Measurements from ENCODE around the gene ACAA1. TPM values are rescaled to one million over a fixed set of nuclear protein-coding genes. Genes with fewer than 3 reads are reported as not detected.

ACAA1 gene
- total and polyA plus RNA-seq, 9 of the 15 experiments (the other 6 are each of a cell fraction or from before 2014, with no cell fraction given): 4.0 to 88.9 (median 57.2) TPM

GRCh38 chr3:38100498-38100897 lies 36.4 kb downstream of the ACAA1 start:
- Histone ChIP-seq H3K27me3 (ENCODE audit: control insufficient read depth in 2 of 2, insufficient read depth in 2 of 2, low read length in 2 of 2) (peaks cover 47 to 56% of the 10 kb centered on the region in 2 experiments), H3K79me2 (ENCODE audit: control insufficient read depth, insufficient read depth, low read length) (no peaks in the 10 kb centered on the region), H3K27ac (ENCODE audit: extremely low read depth, low read depth, low read length) (no peak overlapping the region), H3K4me1 (replicated peaks in 1 of 2; ENCODE audit: control insufficient read depth in 2 of 2, insufficient read depth in 2 of 2, low read length in 2 of 2) (no peaks in the 10 kb centered on the region), H2AFZ (ENCODE audit: low read depth, low read length) (no peak overlapping the region), H3K4me3 (no peak overlapping the region), H3K36me3 (ENCODE audit: control insufficient read depth, insufficient read depth, low read length) (no peaks in the 10 kb centered on the region), H3K9ac (ENCODE audit: insufficient read depth in 1 of 2, low read depth in 2 of 2, low read length in 2 of 2) (no peak overlapping the region), H3K4me2 (ENCODE audit: insufficient read depth, low read length) (no peak overlapping the region), H4K20me1 (replicated peaks; ENCODE audit: control insufficient read depth, insufficient read depth, low read length) (no peaks in the 10 kb centered on the region), H3K9me3 (replicated peaks; ENCODE audit: control insufficient read depth, insufficient read depth, low read depth, low read length) (no peaks in the 10 kb centered on the region), H3K9me1 (ENCODE audit: control insufficient read depth, insufficient read depth, low read length) (no peaks in the 10 kb centered on the region)
- POLR2A ChIA-PET: interaction anchor here (1.2 kb wide), 1 partner anchor 8 kb away, joined by 3 read pairs; no protein-coding TSS in a partner anchor
- ATAC-seq (no peak), DNase-seq (ENCODE audit: extremely low read depth in 1 of 4, low spot score in 3 of 4) (no peak), FAIRE-seq (no peak)
- CTCF ChIA-PET (ENCODE audit: low intra/inter-chr PET ratio): no interaction called here
- intact Hi-C loops (cut with micrococcal nuclease) (no loop called here), in situ Hi-C loops (cut with MboI) (no loop called here)
- BruUV-seq (replicated peaks): no TSS peak
- no peak for TF ChIP-seq HIVEP1 (CRISPR knock-in tag; IDR thresholded peaks at IDR 0.05)
- no peak for TF ChIP-seq DDX20 (tag; IDR thresholded peaks at IDR 0.05; ENCODE audit: low read depth)
- TF ChIP-seq MCM5 (IDR thresholded peaks at IDR 0.05; ENCODE audit: low read depth): no peak
- TF ChIP-seq ZNF57 (CRISPR knock-in tag; IDR thresholded peaks at IDR 0.05): no peak
- 2% methylated on average over 3 of the region's 3 CpGs for WGBS (ENCODE audit: insufficient coverage, low coverage, missing lambda C conversion rate)

GRCh38 chr3:38099518-38099917 lies 37.4 kb downstream of the ACAA1 start:
- in situ Hi-C loops (cut with MboI): no loop called here
- DNase-seq (ENCODE audit: extremely low read depth in 1 of 4, low spot score in 3 of 4) (no peak), FAIRE-seq (no peak), ATAC-seq (no peak)
- H3K36me3 ChIP-seq (ENCODE audit: control insufficient read depth, insufficient read depth, low read length): no peaks in the 10 kb centered on the region
- no peak overlapping the region for H3K27ac ChIP-seq (ENCODE audit: extremely low read depth, low read depth, low read length)
- intact Hi-C loops (cut with micrococcal nuclease): no loop called here
- H3K9ac ChIP-seq (ENCODE audit: insufficient read depth in 1 of 2, low read depth in 2 of 2, low read length in 2 of 2): no peak overlapping the region
- no peak overlapping the region for H2AFZ ChIP-seq (ENCODE audit: low read depth, low read length)
- H4K20me1 ChIP-seq (replicated peaks; ENCODE audit: control insufficient read depth, insufficient read depth, low read length): no peaks in the 10 kb centered on the region
- no peaks in the 10 kb centered on the region for H3K4me1 ChIP-seq (replicated peaks in 1 of 2; ENCODE audit: control insufficient read depth in 2 of 2, insufficient read depth in 2 of 2, low read length in 2 of 2)
- POLR2A ChIA-PET: interaction anchor here (0.6 to 2.0 kb wide), 4 partner anchors 10 to 394 kb away, joined by 4 to 8 read pairs (median 5); no protein-coding TSS in a partner anchor
- BruUV-seq (replicated peaks): no TSS peak
- H3K79me2 ChIP-seq (ENCODE audit: control insufficient read depth, insufficient read depth, low read length): no peaks in the 10 kb centered on the region
- peaks cover 51 to 66% of the 10 kb centered on the region in 2 experiments for H3K27me3 ChIP-seq (ENCODE audit: control insufficient read depth in 2 of 2, insufficient read depth in 2 of 2, low read length in 2 of 2)
- CTCF ChIA-PET (ENCODE audit: low intra/inter-chr PET ratio): no interaction called here
- H3K9me3 ChIP-seq (replicated peaks; ENCODE audit: control insufficient read depth, insufficient read depth, low read depth, low read length): no peaks in the 10 kb centered on the region
- 0% methylated on average over 5 of the region's 5 CpGs for WGBS (ENCODE audit: insufficient coverage, low coverage, missing lambda C conversion rate)
- H3K4me2 ChIP-seq (ENCODE audit: insufficient read depth, low read length): no peak overlapping the region
- no peak overlapping the region for H3K4me3 ChIP-seq
- H3K9me1 ChIP-seq (ENCODE audit: control insufficient read depth, insufficient read depth, low read length): no peaks in the 10 kb centered on the region
- TF ChIP-seq POLR2AphosphoS2 (IDR thresholded peaks at IDR 0.05; ENCODE audit: low read length): no peak
- no peak for TF ChIP-seq KDM2B (CRISPR knock-in tag; IDR thresholded peaks at IDR 0.05)
- TF ChIP-seq CEBPZ (IDR thresholded peaks at IDR 0.05; ENCODE audit: borderline replicate concordance, low read depth, low read length): no peak
- TF ChIP-seq NFXL1 (CRISPR knock-in tag; IDR thresholded peaks at IDR 0.05): no peak
- no peak for TF ChIP-seq EP300 (IDR thresholded peaks at IDR 0.05; ENCODE audit: low read length)
- TF ChIP-seq ZKSCAN3 (CRISPR knock-in tag; IDR thresholded peaks at IDR 0.05): no peak
- no peak for TF ChIP-seq CREB3L1 (IDR thresholded peaks at IDR 0.05; ENCODE audit: borderline replicate concordance, low read depth)
- no peak for TF ChIP-seq NR2C2 (CRISPR knock-in tag; IDR thresholded peaks at IDR 0.05)
- TF ChIP-seq NR2C2 (tag; IDR thresholded peaks at IDR 0.05): no peak
- no peak for TF ChIP-seq SMAD1 (IDR thresholded peaks at IDR 0.05; ENCODE audit: low read depth, low read length, partially characterized antibody)

Data from K562 (cell line).